Common myeloid progenitor, CD34-positive (primary cell): ENCODE data around the gene PPP2R5C.
A peak's percentile ranks its signal among the peaks of the same experiment; 100 is the strongest.

Source experiments
- CTCF ChIA-PET: fragments of 350-600 bp; sonication (Branson Sonifier 250); formaldehyde crosslinking; loops from one replicate; lab custom pipeline; 2021; ENCODE audit warnings: antibody characterized with exemption; lab: Charles Lee
- POLR2A ChIA-PET: fragments of 350-600 bp; sonication (Branson Sonifier 250); formaldehyde crosslinking; loops from one replicate; lab custom pipeline; 2021; ENCODE audit warnings: antibody characterized with exemption; lab: Charles Lee
- DNase-seq, 3 donors: peaks; one replicate each; pipeline versions ENCODE4 v3.0.0 to v3.0.0-alpha.2; 2013
- H3K27ac ChIP-seq, 2 experiments: 1 replicate in 1 of 2; 2 replicates in 1 of 2; pipeline ENCODE4 v1.7.0; 2013; ENCODE audit warnings: inconsistent platforms in 2 of 2, low read length in 2 of 2, mild to moderate bottlenecking in 2 of 2, low read depth in 1 of 2, moderate library complexity in 1 of 2; ENCODE audit not compliant: severe bottlenecking in 2 of 2, insufficient read depth in 1 of 2, poor library complexity in 1 of 2
- H3K27me3 ChIP-seq, 5 experiments: replicated peaks in 2 of 5; 1 replicate in 3 of 5; 2 replicates in 2 of 5; pipeline versions ENCODE4 v1.6.1 to v1.7.0; 2013; ENCODE audit warnings: low read length in 4 of 5, mild to moderate bottlenecking in 2 of 5, moderate library complexity in 2 of 5, inconsistent platforms in 1 of 5; ENCODE audit not compliant: insufficient read depth in 5 of 5, control insufficient read depth in 4 of 5
- H3K36me3 ChIP-seq, 4 experiments: 1 replicate in 2 of 4; 2 replicates in 2 of 4; pipeline versions ENCODE4 v1.6.1 to v1.7.0; 2013; ENCODE audit warnings: low read length in 3 of 4, control low read depth in 1 of 4, mild to moderate bottlenecking in 1 of 4; ENCODE audit not compliant: control insufficient read depth in 4 of 4, insufficient read depth in 4 of 4
- H3K4me1 ChIP-seq, 4 experiments: 1 replicate in 3 of 4; 2 replicates in 1 of 4; pipeline versions ENCODE4 v1.6.1 to v1.7.1; 2013; ENCODE audit warnings: low read length in 3 of 4, mild to moderate bottlenecking in 3 of 4, control low read depth in 1 of 4, inconsistent platforms in 1 of 4, moderate library complexity in 1 of 4; ENCODE audit not compliant: control insufficient read depth in 4 of 4, insufficient read depth in 4 of 4; ENCODE audit errors: control extremely low read depth in 1 of 4
- H3K4me3 ChIP-seq, 7 experiments: 1 replicate in 4 of 7; 2 replicates in 3 of 7; pipeline versions ENCODE4 v1.5.1 to v1.7.0; 2013; ENCODE audit warnings: mild to moderate bottlenecking in 7 of 7, low read length in 6 of 7, moderate library complexity in 6 of 7, inconsistent platforms in 2 of 7, low read depth in 2 of 7, control low read depth in 1 of 7; ENCODE audit not compliant: insufficient read depth in 4 of 7, control insufficient read depth in 1 of 7; ENCODE audit errors: extremely low read depth in 1 of 7
- H3K9me3 ChIP-seq, 5 experiments: 1 replicate in 4 of 5; 2 replicates in 1 of 5; pipeline versions ENCODE4 v1.6.1 to v1.7.1; 2013; ENCODE audit warnings: low read length in 4 of 5, mild to moderate bottlenecking in 2 of 5, inconsistent platforms in 1 of 5, low read depth in 1 of 5, moderate library complexity in 1 of 5; ENCODE audit not compliant: control insufficient read depth in 4 of 5, insufficient read depth in 2 of 5; ENCODE audit errors: control extremely low read depth in 1 of 5
- whole genome bisulfite sequencing: methylation state at CpG from one replicate; pipeline ENCODE4 v1.1.5; 2013; ENCODE audit not compliant: insufficient coverage; 5-methylcytosine and 5-hydroxymethylcytosine counted together

The PPP2R5C gene

GRCh38 chr14:101817501-101818001 lies 56.0 kb downstream of the PPP2R5C start:
- 82% methylated on average over 8 of the region's 11 CpGs for WGBS
- no peak overlapping the region for H3K27ac ChIP-seq
- no peaks in the 10 kb centered on the region for H3K27me3 ChIP-seq
- POLR2A ChIA-PET: interaction anchor here (1.5 kb wide), 1 partner anchor 9 kb away, joined by 5 read pairs; no protein-coding TSS in a partner anchor
- H3K4me1 ChIP-seq: peaks cover 0 to 14% (median 0%) of the 10 kb centered on the region in 4 experiments
- H3K4me3 ChIP-seq: no peak overlapping the region
- H3K9me3 ChIP-seq: no peaks in the 10 kb centered on the region
- no peak for DNase-seq
- CTCF ChIA-PET: interaction anchor here (1.0 to 1.2 kb wide), 2 partner anchors 9 to 14 kb away, joined by 3 to 6 read pairs; no protein-coding TSS in a partner anchor
- peaks cover 14 to 30% (median 19%) of the 10 kb centered on the region in 4 experiments for H3K36me3 ChIP-seq

- ChIA-PET POLR2A (no interaction called here), CTCF (interaction anchor here (0.7 to 2.2 kb wide), 2 partner anchors 49 to 912 kb away, joined by 5 to 10 read pairs; no protein-coding TSS in a partner anchor)
- Histone ChIP-seq H3K4me1 (peaks cover 6 to 21% (median 10%) of the 10 kb centered on the region in 4 experiments), H3K27me3 (no peaks in the 10 kb centered on the region), H3K36me3 (peaks cover 8 to 28% (median 13%) of the 10 kb centered on the region in 4 experiments), H3K27ac (peak overlapping the region in 1 of 2 experiments; percentile 44), H3K9me3 (no peaks in the 10 kb centered on the region), H3K4me3 (no peak overlapping the region)
- 97% methylated on average over 12 of the region's 16 CpGs for WGBS
- no peak for DNase-seq
Observed at GRCh38 chr14:101819251-101819990, 57.9 kb downstream of the PPP2R5C start.

GRCh38 chr14:101820283-101820798 lies 58.8 kb downstream of the PPP2R5C start:
- 96% methylated on average over 7 of the region's 10 CpGs for WGBS
- peaks cover 12 to 30% (median 19%) of the 10 kb centered on the region in 4 experiments for H3K4me1 ChIP-seq
- peaks cover 7 to 23% (median 11%) of the 10 kb centered on the region in 4 experiments for H3K36me3 ChIP-seq
- no peaks in the 10 kb centered on the region for H3K27me3 ChIP-seq
- CTCF ChIA-PET: interaction anchor here (2.2 kb wide), 1 partner anchor 50 kb away, joined by 10 read pairs; no protein-coding TSS in a partner anchor
- H3K4me3 ChIP-seq: no peak overlapping the region
- no peak for DNase-seq
- no peak overlapping the region for H3K27ac ChIP-seq
- no peaks in the 10 kb centered on the region for H3K9me3 ChIP-seq
- POLR2A ChIA-PET: no interaction called here

- ChIA-PET POLR2A (interaction anchor here (0.6 kb wide), 1 partner anchor 12 kb away, joined by 4 read pairs; no protein-coding TSS in a partner anchor), CTCF (interaction anchor here (0.6 to 0.9 kb wide), 2 partner anchors 9 to 39 kb away, joined by 3 read pairs; no protein-coding TSS in a partner anchor)
Observed at GRCh38 chr14:101821528-101821927, 60.0 kb downstream of the PPP2R5C start.

GRCh38 chr14:101823066-101823465 lies 61.6 kb downstream of the PPP2R5C start:
- no peak for DNase-seq
- Histone ChIP-seq H3K4me1 (peaks cover 23 to 36% (median 26%) of the 10 kb centered on the region in 4 experiments), H3K27ac (no peak overlapping the region), H3K4me3 (no peak overlapping the region), H3K27me3 (no peaks in the 10 kb centered on the region), H3K9me3 (no peaks in the 10 kb centered on the region), H3K36me3 (peaks cover 8 to 18% (median 11%) of the 10 kb centered on the region in 4 experiments)
- ChIA-PET POLR2A (interaction anchor here (0.5 to 1.2 kb wide), 2 partner anchors 11 to 16 kb away, joined by 3 to 4 read pairs; no protein-coding TSS in a partner anchor), CTCF (interaction anchor here (1.4 to 1.5 kb wide), 2 partner anchors 10 to 13 kb away, joined by 3 to 4 read pairs; no protein-coding TSS in a partner anchor)
- WGBS: 97% methylated on average over 6 of the region's 9 CpGs

More at GRCh38 chr14:101821528-101821927, 60.0 kb downstream of the PPP2R5C start:
- no peak for DNase-seq
- H3K4me1 ChIP-seq: peaks cover 21 to 38% (median 26%) of the 10 kb centered on the region in 4 experiments
- WGBS: 99% methylated on average over 10 of the region's 11 CpGs
- no peak overlapping the region for H3K4me3 ChIP-seq
- H3K9me3 ChIP-seq: no peaks in the 10 kb centered on the region
- peaks cover 6 to 18% (median 11%) of the 10 kb centered on the region in 4 experiments for H3K36me3 ChIP-seq
- H3K27ac ChIP-seq: no peak overlapping the region
- H3K27me3 ChIP-seq: no peaks in the 10 kb centered on the region

- no peak for DNase-seq
- WGBS: 90% methylated on average over 10 of the region's 12 CpGs
- peaks cover 23 to 33% (median 26%) of the 10 kb centered on the region in 4 experiments for H3K4me1 ChIP-seq
- peak overlapping the region; percentile 95 to 98 for H3K27ac ChIP-seq
- POLR2A ChIA-PET: interaction anchor here (0.5 to 1.2 kb wide), 5 partner anchors 9 to 16 kb away, joined by 3 to 9 read pairs (median 3); no protein-coding TSS in a partner anchor
- no peaks in the 10 kb centered on the region for H3K27me3 ChIP-seq
- no peaks in the 10 kb centered on the region for H3K9me3 ChIP-seq
- peaks cover 8 to 18% (median 11%) of the 10 kb centered on the region in 4 experiments for H3K36me3 ChIP-seq
- CTCF ChIA-PET: interaction anchor here (0.9 to 1.5 kb wide), 6 partner anchors 11 to 116 kb away, joined by 3 to 5 read pairs (median 4); no protein-coding TSS in a partner anchor
- no peak overlapping the region for H3K4me3 ChIP-seq
Observed at GRCh38 chr14:101823511-101824120, 62.1 kb downstream of the PPP2R5C start.
